ENCODE data around the gene NPRL2.

The NPRL2 gene

DNA sequence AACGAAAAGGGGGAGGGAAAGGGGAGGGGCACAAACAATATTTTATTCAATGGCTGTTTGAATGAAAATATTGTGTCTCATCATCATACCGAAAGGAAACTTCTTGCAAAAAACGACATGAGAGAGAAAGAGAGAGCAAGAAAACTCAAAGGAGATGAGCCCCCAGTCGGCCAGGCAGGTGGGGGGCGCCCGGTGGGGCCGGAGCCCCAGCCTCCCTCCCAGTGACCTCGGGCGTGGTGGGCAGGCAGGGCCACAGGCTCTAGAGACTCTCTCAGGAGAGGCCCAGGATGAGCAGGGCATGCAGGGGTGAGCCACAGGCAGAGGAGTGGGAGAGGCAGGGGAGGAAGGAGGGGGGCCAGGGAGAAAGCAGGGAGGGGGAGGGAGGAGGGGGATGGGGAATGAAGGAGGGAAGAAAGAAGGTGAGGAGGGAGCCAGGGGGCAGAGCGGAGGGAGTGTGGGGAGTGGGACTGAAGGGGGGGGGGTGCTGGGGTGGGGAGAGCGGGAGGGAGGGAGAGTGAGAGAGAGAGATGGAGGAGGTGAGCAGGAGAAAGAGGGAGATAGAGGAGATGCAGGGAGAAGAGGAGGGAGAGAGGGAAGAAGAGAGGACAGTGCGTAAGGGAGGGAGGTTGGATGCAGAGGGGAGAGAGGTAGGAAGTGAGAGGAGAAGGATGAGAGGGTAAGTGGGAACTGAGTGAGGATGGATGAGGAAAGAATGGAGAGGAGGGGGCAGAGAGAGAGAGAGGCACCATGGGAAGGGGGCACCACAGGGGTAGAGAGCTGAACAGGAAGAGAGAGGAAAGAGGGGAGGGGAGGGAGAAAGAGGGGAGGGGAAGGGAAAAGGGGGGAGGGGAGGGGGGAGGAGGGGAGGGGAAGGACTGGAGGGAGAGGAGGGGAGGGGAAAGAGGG, 22.8 kb upstream of the NPRL2 start:
- no peak for DNase-seq (ENCODE audit: low read depth, low spot score)

DNA sequence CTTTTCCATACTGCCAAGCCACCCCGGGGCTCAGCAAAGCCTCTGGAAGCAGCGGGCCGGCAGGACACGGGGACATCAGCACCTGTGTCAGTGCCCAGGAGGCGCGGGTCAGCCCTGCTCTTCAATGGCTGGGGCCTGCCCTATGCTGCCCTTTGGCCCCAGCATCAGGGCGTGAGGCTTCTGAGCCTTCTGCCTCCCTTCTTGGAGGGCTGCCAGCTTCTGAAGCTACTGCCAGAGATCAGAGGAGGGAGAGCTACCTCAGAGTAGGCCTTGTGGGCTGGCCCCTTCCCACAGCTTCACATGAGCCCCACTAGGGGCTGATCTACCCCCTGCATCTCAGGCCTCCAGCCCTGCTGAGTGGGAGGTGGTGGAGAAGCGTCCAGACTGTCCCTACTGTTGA, 21.8 kb upstream of the NPRL2 start:
- DNase-seq (ENCODE audit: low read depth, low spot score), result no peak

DNA sequence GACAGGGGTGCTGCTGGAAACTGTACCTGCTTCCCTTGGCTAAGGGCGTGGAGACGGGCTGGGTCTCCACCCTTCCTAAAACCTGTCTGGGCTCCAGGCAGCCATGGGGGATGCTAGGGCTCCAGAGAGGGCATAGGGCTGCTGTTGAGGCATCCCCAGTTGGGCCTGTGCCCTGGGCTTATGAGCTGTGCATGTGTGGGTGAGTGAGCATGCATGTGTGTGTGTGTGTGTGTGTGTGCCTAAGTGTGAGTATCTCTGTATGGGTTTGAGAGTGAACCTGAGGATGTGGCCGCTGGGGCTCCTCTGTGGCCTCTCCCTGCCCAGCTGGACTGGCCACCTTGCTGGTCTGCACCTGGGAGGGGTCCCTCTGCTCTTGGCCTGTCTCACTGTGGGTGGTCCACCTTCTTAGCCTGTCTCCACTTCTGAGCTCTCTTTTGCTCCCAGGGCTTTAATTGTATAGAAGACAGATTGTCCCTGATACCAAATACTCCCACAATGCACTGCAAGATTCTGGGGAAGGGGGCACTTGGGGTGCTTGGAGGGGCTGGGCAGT, 20.6 kb upstream of the NPRL2 start:
- DNase-seq (ENCODE audit: low read depth, low spot score), result no peak

DNA sequence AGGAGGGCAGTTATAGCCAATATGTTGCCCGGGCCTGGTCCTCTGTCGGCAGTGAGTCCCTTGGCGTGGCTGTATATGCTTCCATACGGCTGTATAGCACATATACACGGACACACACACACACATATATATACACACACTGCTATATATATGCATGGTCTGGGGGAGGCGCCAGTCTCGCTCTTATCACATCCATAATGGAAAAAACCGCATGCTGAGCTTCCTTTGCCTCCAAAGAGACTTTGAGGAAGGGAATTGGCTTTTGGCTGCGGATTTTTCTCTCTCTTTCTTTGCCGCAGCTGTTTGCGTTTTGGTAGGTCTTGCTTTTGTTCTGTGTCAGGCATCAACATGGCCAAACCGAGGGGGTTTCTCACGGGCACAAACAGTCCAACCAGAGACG, 20.0 kb upstream of the NPRL2 start:
- no peak for DNase-seq (ENCODE audit: low read depth, low spot score)

DNA sequence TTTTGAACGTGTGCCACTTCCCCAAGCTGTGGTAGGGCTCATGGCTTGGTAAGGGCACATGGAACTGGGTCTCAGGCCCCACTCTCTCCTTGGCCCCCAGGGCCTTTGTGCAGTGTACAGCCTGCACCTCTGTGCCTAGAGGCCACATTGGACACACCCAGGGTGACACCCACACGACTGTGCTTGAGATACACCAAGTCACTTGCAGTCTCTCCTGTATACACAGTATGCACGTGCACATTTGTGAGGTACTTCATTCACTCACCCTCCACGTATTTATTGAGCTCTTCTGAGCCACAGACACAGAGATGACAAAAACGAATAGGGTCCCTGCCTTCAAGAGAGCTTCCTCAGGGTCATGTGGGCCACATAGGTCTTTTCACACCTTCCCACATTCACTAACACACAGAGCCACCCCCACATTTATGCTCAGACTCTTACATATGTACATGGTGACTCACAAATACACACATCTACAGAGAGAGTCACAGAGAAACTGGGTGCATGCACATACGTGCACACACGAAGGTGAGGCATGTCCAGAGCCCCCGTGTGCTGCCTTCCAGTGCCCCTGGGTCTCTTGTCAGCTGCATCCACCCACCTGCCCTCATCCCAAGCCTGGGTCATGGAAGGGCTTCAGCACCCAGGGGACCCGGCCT, 18.6 kb upstream of the NPRL2 start:
- no peak for DNase-seq (ENCODE audit: low read depth, low spot score)

DNA sequence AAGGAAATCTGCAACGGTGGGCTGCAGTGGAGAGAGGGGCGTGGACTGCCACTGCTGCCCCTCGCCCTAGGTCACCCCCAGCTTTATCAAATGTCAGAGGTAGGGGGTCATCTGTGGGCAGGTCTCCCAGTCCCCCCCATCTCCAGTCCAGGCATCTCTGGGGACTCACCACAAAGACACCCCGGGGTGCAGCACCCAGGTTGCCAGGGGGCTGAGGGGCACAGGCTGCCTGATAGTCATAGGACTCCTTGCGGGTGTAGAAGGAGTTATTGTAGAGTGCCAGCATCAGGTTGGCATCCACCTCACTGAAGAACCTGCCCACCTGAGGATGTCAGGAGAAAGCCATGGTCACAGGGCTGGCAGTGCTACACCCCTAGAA, 15.3 kb upstream of the NPRL2 start:
- DNase-seq (ENCODE audit: low read depth, low spot score), result no peak

DNA sequence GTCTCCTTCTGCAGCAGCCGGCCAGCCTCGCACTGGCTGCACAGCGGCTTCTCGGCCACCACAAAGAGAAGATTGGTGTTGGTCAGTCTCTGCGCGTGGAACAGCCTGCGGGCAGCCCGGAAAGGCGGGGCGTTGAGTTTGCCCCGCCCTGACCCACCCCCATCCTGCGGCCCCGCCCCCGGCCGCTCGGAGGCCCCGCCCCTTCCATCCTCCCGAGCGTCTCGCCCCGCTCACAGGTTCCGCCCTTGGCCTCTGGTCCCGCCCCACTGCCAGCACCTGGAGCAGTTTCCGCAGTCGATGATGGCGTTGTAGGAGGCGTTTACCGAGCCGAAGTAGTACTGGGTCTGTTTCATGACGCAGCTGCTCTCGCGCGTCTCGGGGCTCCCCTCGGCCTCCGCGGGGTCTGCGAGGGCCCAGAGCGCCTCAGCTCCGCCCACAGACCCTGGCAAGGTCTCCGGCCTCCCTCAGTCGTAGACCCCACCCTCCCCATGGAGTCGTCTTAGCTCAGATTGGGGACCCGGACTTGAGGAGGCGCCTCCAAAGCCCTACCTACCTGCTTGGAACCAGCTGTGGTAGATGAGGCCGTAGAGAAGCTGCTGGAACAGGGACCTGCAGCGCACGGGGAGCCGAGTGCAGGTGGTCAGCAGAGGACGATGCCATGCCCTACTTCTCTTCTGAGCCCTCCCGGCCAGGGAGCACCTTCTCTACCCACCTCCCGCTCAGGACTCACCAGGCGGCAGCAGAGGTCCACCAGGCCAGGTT, 14.7 kb upstream of the NPRL2 start:
- peak; percentile 86 for DNase-seq (ENCODE audit: low read depth, low spot score)

DNA sequence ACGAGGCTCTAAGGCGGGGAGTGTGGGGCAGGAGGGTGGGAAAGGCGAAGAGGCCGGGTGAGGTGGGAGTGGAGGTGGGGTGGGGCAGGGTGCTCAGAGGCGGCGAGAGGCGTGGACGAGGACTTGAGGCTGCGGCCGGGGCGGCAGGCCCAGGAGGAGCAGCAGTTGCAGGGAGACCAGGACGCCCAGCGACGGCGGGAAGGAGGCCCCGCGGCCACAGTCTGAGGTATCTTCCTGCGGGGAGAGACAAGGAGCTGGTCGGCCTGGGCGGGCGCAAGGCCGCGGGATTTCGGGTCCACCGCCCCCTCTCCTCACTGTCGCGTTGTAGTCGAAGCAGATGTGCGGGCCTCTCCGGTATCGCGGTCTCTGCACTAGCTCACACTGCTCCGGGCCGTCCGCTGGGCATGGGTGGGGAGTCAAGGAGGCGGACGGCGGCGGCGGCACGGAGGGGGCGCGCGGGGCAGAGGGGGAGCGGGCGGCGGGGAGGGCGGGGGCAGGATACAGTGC, 14.1 kb upstream of the NPRL2 start:
- DNase-seq (ENCODE audit: low read depth, low spot score), result no peak

DNA sequence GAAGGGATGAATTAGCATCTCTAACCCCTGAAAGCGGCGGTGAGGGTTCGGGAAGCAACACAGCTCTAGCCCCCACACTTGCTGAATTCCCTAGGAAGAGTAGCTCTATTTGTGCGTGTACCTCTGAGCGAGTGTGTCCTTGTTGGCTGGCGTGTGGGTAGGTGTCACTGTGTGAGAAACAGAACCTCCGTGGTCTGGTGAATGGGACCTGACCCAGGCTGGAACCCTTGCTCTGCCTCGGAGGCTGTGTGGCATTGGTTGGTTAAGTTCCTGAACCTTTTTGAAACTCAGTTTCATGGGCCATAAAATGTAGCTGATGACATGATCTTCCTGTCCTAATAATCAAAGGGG, 9.2 kb upstream of the NPRL2 start:
- no peak for DNase-seq (ENCODE audit: low read depth, low spot score)

DNA sequence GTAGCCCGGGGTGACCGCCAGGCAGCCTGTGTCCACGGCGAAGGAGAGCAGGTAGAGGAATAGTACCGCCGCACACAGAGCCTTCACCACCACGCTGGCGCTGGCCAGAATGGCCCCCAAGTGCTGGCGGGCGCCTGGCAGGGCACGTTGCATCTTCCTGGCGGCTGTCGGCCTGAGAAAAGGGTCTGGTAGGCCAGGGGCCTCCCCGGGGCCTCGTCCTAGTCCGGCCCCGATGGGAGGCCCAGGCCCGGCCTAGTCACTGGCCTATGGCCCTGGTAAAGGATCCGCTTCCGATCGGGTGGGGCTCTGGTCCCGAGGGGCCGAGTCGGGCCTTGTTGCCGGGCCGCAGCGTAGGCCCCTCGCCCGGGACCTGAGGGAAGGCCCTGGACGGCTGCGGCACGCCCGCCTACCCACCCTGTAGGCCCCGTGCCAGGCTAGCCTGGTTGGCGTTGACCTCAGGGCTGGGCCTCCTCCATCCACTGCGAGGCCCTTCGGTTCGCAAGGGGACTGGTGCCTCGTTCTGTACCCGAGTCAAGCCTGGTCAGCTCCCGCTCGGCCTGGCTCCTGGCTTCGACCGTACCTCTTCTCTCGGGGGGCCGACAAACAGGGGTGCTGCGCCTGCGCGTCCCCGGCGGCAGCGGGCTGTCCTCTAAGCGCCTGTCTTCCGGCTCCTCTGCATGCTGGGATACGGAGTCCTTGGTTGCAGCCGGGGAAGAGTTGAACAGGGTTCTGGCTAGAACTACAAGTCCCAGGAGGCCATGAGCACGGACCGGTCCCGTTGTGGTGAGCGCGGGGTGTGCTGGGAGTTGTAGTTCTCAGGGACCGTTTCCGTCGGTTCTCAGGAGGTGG, 8.6 kb upstream of the NPRL2 start, which contains the start of gene TMEM115:
Gene TMEM115 (minus strand): TSS at position 611 of the 849 bp plus-strand sequence. CDS start 458 bp downstream, at position 153.
- peak; percentile 96 for DNase-seq (ENCODE audit: low read depth, low spot score)

DNA sequence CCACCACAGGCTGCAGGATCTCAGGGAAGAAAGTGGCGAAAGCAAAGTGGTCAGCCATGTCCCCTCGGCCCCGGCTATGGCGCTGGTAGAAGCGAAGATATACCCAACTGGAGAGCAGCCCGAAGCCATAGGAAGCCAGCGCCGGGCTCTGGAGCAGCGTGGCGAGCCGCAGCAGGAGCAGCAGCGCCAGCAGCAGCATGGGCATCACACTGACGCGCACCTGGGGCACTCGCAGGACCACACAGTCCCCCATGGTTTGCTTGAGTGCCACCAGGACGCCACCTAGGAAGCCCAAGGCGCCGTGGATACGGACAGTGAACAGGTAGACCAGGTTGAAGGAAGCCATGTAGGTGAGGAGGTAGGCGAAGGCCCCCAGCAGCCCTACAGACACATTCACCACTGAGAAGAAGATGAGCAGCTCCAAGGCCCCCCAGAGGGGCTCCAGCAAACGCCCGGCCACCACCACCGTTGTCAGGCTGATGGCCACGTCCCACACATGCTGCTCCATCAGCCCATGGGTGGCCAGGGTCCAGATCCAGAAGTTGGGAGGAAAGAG, 7.9 kb upstream of the NPRL2 start:
- DNase-seq (ENCODE audit: low read depth, low spot score), result no peak

DNA sequence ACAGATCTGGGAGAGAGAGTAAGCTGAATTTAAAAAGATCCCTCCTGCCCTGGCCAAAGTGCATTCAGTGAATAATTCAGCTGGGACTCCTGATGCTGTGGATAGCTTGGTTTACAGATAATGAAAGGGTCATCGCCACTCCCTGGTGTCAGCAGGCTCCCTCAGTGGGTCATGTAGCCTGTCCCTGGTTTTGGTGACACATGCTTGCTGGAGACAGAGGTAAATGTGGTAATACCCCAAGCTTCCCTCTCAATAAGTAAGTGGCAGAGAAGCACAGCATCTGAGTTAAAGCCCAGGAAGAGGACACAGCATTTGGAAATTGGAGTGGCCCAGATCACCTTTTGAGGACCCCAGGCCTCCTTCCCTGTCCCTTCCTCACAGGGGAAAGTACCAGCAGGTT, 6.9 kb upstream of the NPRL2 start:
- DNase-seq (ENCODE audit: low read depth, low spot score), result no peak

DNA sequence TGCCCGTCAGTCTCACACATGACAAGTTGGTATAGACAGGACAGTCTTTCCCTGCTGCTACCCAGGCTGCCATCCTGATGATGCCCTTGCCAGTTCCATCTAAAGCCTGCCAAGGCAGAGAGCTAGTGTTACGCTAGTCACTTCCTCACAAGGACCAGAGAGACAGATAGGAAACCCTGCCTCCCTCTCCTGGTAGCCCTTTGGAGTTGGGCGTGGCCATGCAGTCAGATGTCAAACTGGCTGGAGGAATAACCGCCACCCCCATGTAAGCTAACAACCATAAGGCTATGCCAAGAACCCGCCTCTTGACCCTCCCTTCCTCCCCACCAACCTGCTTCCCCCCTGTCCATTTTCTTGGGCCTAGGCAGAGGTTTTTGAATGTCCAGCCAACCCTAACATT, 6.0 kb upstream of the NPRL2 start:
- DNase-seq (ENCODE audit: low read depth, low spot score), result no peak

DNA sequence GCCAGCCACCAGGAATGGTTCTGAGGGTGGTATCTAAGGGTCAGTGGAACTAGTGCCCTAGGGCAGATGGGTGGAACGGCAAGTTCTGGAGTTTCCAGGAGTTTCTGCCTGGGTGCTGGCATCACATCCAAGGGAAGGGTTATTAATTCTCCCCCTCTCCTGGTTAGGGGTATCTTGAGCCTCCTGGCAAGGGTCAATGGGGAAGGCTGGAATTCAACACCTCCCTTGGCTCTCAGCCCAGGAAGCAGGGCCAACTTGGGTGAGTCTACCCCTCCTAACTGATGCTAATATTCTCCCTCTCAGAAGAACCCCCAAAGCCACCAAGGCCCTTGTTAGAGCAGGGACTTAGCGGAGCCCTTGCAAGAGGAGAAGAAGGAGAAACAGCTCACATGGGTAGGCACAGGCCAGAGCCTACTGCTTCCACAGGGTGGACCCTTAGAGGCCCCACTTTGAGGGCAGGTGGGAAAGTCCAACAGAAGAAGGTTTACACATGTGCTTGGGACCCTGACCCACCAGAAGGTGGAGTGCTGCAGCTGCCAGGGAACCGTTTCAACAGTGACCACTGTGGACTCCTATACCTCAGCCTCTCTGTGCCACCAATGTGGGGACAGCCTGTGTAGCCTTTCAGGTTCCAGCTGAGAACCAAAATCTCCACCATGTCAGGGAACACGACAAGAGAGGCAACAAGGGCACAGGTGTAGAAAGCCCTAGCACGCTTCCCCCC, 5.4 kb upstream of the NPRL2 start:
- DNase-seq (ENCODE audit: low read depth, low spot score), result no peak

DNA sequence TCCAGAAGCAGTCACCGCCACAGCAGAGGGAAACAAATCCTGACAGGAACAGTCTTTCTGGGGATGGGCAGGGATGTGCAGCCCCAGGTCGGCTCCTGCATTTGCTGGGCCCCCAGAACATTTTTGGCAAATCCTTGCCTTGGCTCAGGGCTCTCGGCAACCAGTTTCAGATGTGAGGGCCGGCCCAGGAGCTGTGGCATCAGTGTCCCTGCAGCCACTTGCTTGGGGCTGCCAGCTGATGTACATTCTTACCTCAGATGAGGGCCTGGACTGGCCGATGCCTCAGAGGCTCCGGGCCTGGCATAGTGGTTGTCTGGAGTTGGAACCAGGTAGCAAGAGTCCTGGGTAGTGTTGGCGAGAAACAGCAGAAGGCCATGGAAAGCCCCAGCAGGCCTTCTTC, 4.3 kb upstream of the NPRL2 start:
- DNase-seq (ENCODE audit: low read depth, low spot score), result no peak

DNA sequence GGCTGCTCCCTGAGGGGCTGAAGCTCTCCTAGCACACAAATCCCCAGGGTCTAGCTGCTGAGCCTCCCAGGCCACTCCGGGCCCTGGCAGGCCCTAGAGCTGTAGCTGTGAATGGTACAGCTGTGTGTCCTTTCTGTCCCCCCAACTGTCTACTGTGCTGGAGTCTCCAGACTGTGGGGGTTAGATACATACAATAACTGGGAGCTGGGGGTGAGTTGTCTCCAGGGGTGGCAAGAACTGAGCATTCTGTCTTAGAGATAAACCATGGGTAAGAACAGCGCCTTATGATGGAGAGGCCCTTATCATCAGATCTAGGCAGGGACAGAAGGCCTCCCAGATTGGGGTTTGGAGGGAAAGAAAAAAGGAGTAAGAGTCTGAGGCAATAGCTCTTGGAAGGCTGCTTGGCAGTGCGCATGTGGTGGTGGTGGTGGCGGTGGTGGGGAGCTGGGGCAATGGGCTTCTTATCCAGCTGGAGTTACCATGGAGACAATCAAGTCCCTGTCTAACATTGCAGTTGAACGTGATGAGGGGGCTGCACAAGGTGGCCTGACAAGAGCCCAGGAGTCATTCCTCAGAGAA, 3.7 kb upstream of the NPRL2 start:
- no peak for DNase-seq (ENCODE audit: low read depth, low spot score)

DNA sequence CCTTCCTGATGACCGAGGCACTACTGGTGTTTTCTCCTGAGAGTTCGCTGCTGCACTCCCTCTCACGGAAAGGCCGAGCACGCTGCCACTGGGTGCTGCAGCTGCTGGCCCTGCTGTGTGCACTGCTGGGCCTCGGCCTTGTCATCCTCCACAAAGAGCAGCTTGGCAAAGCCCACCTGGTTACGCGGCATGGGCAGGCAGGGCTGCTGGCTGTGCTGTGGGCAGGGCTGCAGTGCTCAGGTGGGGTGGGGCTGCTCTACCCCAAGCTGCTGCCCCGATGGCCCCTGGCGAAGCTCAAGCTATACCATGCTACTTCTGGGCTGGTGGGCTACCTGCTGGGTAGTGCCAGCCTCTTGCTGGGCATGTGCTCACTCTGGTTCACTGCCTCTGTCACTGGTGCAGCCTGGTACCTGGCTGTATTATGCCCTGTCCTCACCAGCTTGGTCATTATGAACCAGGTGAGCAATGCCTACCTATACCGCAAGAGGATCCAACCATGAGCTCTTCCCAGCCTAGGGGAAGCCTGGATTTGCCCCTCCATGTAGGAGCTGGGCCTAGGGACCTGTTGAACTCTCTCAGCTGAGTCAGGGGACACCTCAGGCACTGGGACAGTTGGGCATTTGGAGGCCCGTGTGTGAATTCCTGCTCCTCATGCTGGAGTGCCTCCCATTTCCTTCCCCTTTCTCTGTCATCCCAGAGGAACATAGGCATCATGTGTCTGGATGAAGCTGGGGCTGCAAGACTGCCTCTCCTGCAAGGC, 2.9 kb upstream of the NPRL2 start:
- DNase-seq (ENCODE audit: low read depth, low spot score), result no peak

DNA sequence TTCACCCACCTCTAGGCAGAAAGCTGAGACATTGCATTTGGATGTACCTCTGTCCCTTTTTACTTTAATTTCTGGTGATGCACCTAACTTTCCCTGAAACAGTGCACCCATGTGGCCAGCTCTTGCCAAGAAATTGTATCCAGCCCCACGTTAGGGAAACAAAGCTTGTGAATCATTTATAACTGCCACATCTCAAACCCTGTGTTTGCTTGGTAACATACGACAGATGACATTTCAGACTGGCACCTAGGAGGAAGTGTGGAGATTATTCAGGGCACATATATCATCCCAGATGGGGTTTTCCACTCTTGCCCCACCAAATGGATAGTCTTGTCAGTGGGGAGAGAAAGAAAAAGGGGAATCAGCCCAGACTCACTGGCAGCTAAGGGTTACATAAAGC, 2.2 kb upstream of the NPRL2 start:
- no peak for DNase-seq (ENCODE audit: low read depth, low spot score)

DNA sequence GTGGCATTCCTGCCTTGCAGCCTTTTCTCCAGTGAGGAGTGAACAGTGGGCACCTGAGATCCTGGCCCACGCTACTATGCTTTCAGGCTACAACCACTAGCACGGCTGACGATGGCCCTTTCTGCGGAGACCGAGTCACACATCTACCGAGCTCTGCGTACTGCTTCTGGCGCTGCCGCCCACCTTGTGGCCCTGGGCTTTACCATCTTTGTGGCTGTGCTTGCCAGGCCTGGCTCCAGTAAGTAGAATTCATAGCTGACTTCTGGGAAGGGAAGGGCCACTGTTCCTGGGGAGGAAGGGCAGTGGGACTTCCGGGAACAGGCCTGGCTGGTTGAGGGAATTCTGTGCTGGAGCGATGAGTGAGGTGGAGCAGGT, 735 bp upstream of the NPRL2 start:
- no peak for DNase-seq (ENCODE audit: low read depth, low spot score)
